Epithelial cell of proximal tubule (primary cell): Measurements from ENCODE around the gene ADGRA3. TPM values are rescaled to one million over a fixed set of nuclear protein-coding genes. Genes with fewer than 3 reads are reported as not detected.

Experiments
- DNase-seq: peaks from one replicate; pipeline ENCODE4 v3.0.0-alpha.2; 2011; ENCODE audit warnings: low read depth
- H3K4me3 ChIP-seq: 2 replicates; pipeline ENCODE4 v1.5.1; 2011; ENCODE audit warnings: low read depth, mild to moderate bottlenecking, low read length
- CTCF ChIP-seq: conservative IDR thresholded peaks from 2 replicates; pipeline ENCODE4 v1.5.1; 2012; ENCODE audit warnings: low read depth, mild to moderate bottlenecking, low read length
- total RNA-seq: library from RNA; depleted of rRNA; stranded (reverse); fragments of >200 nt; gene quantifications from 2 replicates; pipeline ENCODE4 v1.2.3, GENCODE V29; 2015

The ADGRA3 gene
- total RNA-seq, 1 donor from 2014 or later = 35.3 TPM

GRCh38 chr4:22500831-22501714, 14.8 kb downstream of the ADGRA3 start:
- DNase-seq = peak; percentile 68
- no peak for TF ChIP-seq CTCF
- no peak overlapping the region for H3K4me3 ChIP-seq

GRCh38 chr4:22500128-22500611, 15.7 kb downstream of the ADGRA3 start:
- DNase-seq = no peak
- H3K4me3 ChIP-seq = no peak overlapping the region
- TF ChIP-seq CTCF = no peak

- no peak for DNase-seq
- no peak overlapping the region for H3K4me3 ChIP-seq
- TF ChIP-seq CTCF = no peak
Observed at GRCh38 chr4:22498866-22499265, 17.0 kb downstream of the ADGRA3 start.

GRCh38 chr4:22496165-22496813, 19.6 kb downstream of the ADGRA3 start:
- TF ChIP-seq CTCF = no peak
- DNase-seq = no peak
- H3K4me3 ChIP-seq = no peak overlapping the region

- DNase-seq = no peak
- no peak for TF ChIP-seq CTCF
- H3K4me3 ChIP-seq = no peak overlapping the region
Observed at GRCh38 chr4:22493523-22493922, 22.3 kb downstream of the ADGRA3 start.

- DNase-seq = no peak
- H3K4me3 ChIP-seq = no peak overlapping the region
- no peak for TF ChIP-seq CTCF
Observed at GRCh38 chr4:22492987-22493386, 22.9 kb downstream of the ADGRA3 start.
